Psoas muscle (tissue), 8 donors: ENCODE results near the gene TTC24. TPM values are rescaled to one million over a fixed set of nuclear protein-coding genes. Genes with fewer than 3 reads are reported as not detected.
A peak's percentile ranks its signal among the peaks of the same experiment; 100 is the strongest.
"Not testable (repeated sequence)": the region's sequence is repeated elsewhere in the genome, so short reads cannot be mapped to it uniquely, and the experiment has no call there.

Source experiments
- ATAC-seq, 4 donors: fragments of 200-7000 bp; cut with Tn5 transposase; one replicate each; pipeline ENCODE4 v1.9.1; 2020; ENCODE audit warnings: moderate library complexity in 3 of 4, mild to moderate bottlenecking in 2 of 4
- DNase-seq, 2 donors: peaks; one replicate each; pipeline ENCODE4 v3.0.0-alpha.2; 2020
- H3K27ac ChIP-seq: fragments of 200-600 bp; one replicate; pipeline ENCODE4 v1.8.0; 2022
- H3K27me3 ChIP-seq, 3 donors: fragments of 200-600 bp in 1 of 3; one replicate each; pipeline versions ENCODE4 v1.6.1 to v1.8.0; 2013 to 2022; ENCODE audit warnings: low read length in 2 of 3, mild to moderate bottlenecking in 2 of 3, moderate library complexity in 1 of 3; ENCODE audit not compliant: insufficient read depth in 3 of 3
- H3K36me3 ChIP-seq, 2 donors: fragments of 200-600 bp in 1 of 2; one replicate each; pipeline versions ENCODE4 v1.6.1 to v1.8.0; 2013 to 2022; ENCODE audit warnings: low read depth in 1 of 2, mild to moderate bottlenecking in 1 of 2, moderate library complexity in 1 of 2; ENCODE audit not compliant: insufficient read depth in 1 of 2
- H3K4me1 ChIP-seq: fragments of 200-600 bp; one replicate; pipeline ENCODE4 v1.8.0; 2022
- H3K4me3 ChIP-seq: fragments of 200-600 bp; one replicate; pipeline ENCODE4 v1.8.0; 2022; ENCODE audit warnings: mild to moderate bottlenecking
- H3K9me3 ChIP-seq: fragments of 200-600 bp; one replicate; pipeline ENCODE4 v1.8.0; 2022
- CTCF ChIP-seq: fragments of 200-600 bp; IDR thresholded peaks from one replicate; pipeline ENCODE4 v1.8.0; 2022; ENCODE audit warnings: antibody characterized with exemption
- WGBS, 3 donors: extraction: QIAGEN DNeasy Blood & Tissue Kit; methylation state at CpG; one replicate each; pipeline versions ENCODE4 v1.1.6 to v1.1.7; 2013; 5-methylcytosine and 5-hydroxymethylcytosine counted together
- intact Hi-C, 2 donors: fragments of 100-400 bp; cut with DNase I; formaldehyde crosslinking; loops; one replicate each; pipeline versions ENCODE4 v1.11.0 to v1.14.2; 2022
- polyA plus RNA-seq, 3 donors: library from polyadenylated mRNA; stranded (reverse); fragments of 200-250 nt; gene quantifications; one replicate each; pipeline ENCODE4 v1.2.3, GENCODE V29; 2013
- total RNA-seq, 4 donors: library from RNA; stranded (reverse); fragmentation: NEBNext Ultra II Directional in 2 of 4; extraction: Animal tissue kit (Norgen Biotek cat#: 25700) in 2 of 4; gene quantifications; one replicate each; pipeline versions ENCODE4 v1.2.1 to v1.2.4, GENCODE V29; 2021 to 2023
- donor health status: healthy with polysubstance abuse.
- donor health status: DM: no; HTN: no; CAD: no; lungs with moderate emphysema.
- donor health status: Bipolar disorder and iron deficiency.
- donor health status: healthy.
- donor health status: DM: yes; HTN: yes; CAD: no.
- donor health status: DM: no; HTN: no; CAD: no.
- donor health status: DM: no; HTN: no; CAD: no.
- donor health status: DM: yes; HTN: yes; CAD: no.

The TTC24 gene
- total and polyA plus RNA-seq, 7 donors, result 0.12 to 0.69 (median 0.13) TPM; not detected in 4

GRCh38 chr1:156625436-156626078, 46.0 kb downstream of the TTC24 start:
- peak; percentile 69 to 85 (median 78) for ATAC-seq
- Histone ChIP-seq H3K36me3 (no peaks in the 10 kb centered on the region), H3K4me3 (peak overlapping the region; percentile 60), H3K27me3 (peaks cover 0 to 54% (median 16%) of the 10 kb centered on the region in 3 donors), H3K9me3 (no peaks in the 10 kb centered on the region), H3K27ac (no peak overlapping the region), H3K4me1 (peaks cover 13% of the 10 kb centered on the region)
- intact Hi-C loops, result loop anchor here (1.0 to 2.0 kb wide), 3 partner anchors 31 to 53 kb away; no protein-coding TSS in a partner anchor
- DNase-seq, result peak; percentile 62 to 83
- peak; percentile 87 for TF ChIP-seq CTCF
- 1 to 2% (median 2%) methylated on average over 31 to 45 of the region's 45 CpGs for WGBS, 3 donors

GRCh38 chr1:156626079-156626438, 46.5 kb downstream of the TTC24 start:
- Histone ChIP-seq H3K9me3 (no peaks in the 10 kb centered on the region), H3K4me1 (peaks cover 13% of the 10 kb centered on the region), H3K4me3 (peak overlapping the region; percentile 60), H3K36me3 (no peaks in the 10 kb centered on the region), H3K27me3 (peaks cover 0 to 50% (median 16%) of the 10 kb centered on the region in 3 donors), H3K27ac (no peak overlapping the region)
- WGBS, 3 donors, result 40 to 41% (median 41%) methylated on average over 4 of the region's 4 CpGs
- ATAC-seq, result no peak
- no peak for DNase-seq
- no peak for TF ChIP-seq CTCF
- intact Hi-C loops, result loop anchor here (1.0 to 2.0 kb wide), 3 partner anchors 31 to 53 kb away; no protein-coding TSS in a partner anchor

DNA sequence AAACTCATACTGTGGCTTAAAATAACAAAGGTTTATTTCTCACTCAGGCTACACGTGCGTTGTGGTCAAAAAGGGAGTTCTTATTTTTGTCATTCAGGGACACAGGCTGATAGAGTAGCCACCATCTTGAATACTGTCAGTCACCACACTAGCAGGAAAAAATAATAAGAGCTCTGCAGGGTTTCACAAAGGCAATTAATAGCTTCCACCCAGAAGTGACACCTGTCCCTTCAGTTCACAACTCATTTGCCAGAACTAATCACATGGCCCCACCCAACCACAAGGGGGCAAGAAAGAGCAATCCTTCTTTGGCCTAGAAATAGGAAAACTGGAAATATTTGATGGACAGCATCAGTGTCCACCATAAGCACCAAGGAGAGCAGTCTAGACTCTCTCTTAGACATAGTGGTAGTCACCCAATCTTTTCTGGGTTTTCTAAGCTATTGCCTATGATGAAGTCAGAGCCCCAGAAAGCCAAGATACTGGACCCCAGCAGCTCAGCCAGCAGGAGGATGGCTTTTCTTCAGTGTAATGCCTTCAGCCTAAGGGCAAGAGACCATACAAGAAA, 47.9 kb downstream of the TTC24 start:
- ATAC-seq (no peak), DNase-seq (no peak)
- Histone ChIP-seq H3K27me3 (peaks cover 0 to 53% (median 16%) of the 10 kb centered on the region in 3 donors), H3K27ac (no peak overlapping the region), H3K36me3 (no peaks in the 10 kb centered on the region), H3K4me3 (no peak overlapping the region), H3K4me1 (peaks cover 13% of the 10 kb centered on the region), H3K9me3 (no peaks in the 10 kb centered on the region)
- intact Hi-C loops, result loop anchor here (2.0 kb wide), 2 partner anchors 29 to 51 kb away; no protein-coding TSS in a partner anchor
- 79 to 84% (median 79%) methylated on average over 2 of the region's 2 CpGs for WGBS, 3 donors
- TF ChIP-seq CTCF, result peak; percentile 53

GRCh38 chr1:156629823-156630449, 50.4 kb downstream of the TTC24 start:
- intact Hi-C loops, result no loop called here
- 82 to 87% (median 85%) methylated on average over 8 of the region's 8 CpGs for WGBS, 3 donors
- peaks cover 4% of the 10 kb centered on the region for H3K4me1 ChIP-seq

GRCh38 chr1:156631152-156631551, 51.6 kb downstream of the TTC24 start:
- peaks cover 0 to 25% (median 0%) of the 10 kb centered on the region in 3 donors for H3K27me3 ChIP-seq
- DNase-seq, intact Hi-C loops, ATAC-seq, H3K9me3 ChIP-seq, H3K36me3 ChIP-seq, H3K27ac ChIP-seq, H3K4me1 ChIP-seq, H3K4me3 ChIP-seq: not testable (repeated sequence)
- 52 to 56% (median 54%) methylated on average over 9 of the region's 9 CpGs for WGBS, 3 donors

More at GRCh38 chr1:156629823-156630449, 50.4 kb downstream of the TTC24 start:
- Histone ChIP-seq H3K27me3 (peaks cover 0 to 37% (median 8%) of the 10 kb centered on the region in 3 donors), H3K36me3 (no peaks in the 10 kb centered on the region), H3K4me3 (no peak overlapping the region), H3K9me3 (no peaks in the 10 kb centered on the region), H3K27ac (no peak overlapping the region)
- DNase-seq (no peak), ATAC-seq (no peak)
- no peak for TF ChIP-seq CTCF
